Globus pallidus (tissue), 1 donor: ENCODE measurements around the gene DPY30.
"Not testable (repeated sequence)": the region's sequence is repeated elsewhere in the genome, so short reads cannot be mapped to it uniquely, and the experiment has no call there.

ENCODE experiments used
- DNase-seq: peaks from one replicate; pipeline ENCODE4 v3.0.0-alpha.2; 2015; ENCODE audit warnings: low spot score

Gene DPY30

DNA sequence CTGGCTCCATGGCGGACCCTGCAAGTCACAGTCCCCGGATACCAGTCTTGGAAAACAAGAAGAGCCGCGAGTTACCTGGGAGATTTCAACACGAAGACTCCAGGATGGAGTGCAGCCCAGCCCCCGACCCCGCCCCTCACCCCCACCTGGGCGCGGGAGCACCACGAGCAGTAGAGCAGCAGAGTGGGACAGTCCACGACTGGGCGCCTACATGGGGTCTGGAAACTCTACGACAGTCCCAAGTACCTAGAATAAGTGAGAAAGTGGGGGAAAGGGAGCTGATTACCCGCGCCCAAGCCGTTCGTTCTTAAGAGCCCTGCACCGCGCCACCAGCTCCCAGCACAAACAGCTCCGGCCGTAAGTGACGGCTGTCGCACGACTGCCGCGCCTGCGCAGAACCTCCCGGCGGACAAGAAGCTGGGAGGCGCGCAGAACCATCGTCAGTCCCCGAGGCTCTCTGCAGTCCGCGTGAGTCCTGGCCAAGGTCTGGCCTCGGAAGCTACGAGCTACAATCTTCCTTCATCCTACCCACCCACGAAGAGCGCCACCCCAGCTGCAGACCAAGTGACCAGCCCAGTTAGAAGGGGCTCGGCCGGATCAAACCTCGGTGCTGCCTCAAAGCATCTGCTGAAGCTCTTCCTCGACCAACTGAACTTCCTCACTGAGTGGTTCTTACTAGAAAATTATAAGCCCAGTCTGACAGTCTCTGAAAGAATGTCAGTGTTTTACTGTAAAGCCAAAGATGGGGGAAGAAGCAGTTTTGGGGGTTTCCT, at the start of gene DPY30:
DPY30 (minus strand) TSS at position 359 of the 773 bp plus-strand sequence; CDS start at position 10, 349 bp downstream.
- peak; percentile 95 for DNase-seq

DNA sequence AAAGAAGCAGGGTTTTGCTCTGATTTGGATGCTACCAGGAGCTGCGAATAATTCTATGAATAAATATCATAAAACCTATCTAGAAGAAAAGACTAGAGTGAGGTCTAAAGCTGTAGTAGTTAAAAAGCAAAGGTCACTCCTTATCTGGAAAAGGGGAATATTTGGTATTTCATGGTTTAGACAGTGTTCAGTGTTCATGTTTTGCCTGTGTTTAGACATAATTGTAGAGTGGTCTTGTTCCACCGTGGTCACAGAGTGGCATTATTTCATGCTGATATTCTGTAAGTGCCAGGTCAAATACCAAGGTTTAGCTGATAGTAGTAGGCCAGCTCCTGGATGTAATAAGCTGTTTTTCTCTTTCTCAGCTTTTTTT, 34.5 kb upstream of the DPY30 start:
- no peak for DNase-seq

DNA sequence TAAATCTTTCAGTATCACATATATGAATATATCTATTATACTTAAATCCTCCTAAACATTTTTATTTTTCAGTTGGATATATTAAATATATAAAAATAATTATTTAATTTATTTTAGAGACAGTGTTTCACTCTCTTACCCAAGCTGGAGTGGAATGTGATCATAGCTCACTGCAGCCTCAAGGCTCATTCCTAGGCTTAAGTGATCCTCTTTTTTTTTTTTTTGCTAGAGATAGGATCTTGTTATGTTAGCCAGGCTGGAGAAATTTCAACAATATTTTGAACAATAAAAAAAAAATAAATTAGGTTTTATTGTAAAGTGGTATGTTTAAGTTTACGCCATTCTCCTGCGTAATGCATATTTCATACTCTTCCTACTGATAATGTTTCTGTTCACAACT, 27.9 kb upstream of the DPY30 start:
- no peak for DNase-seq

DNA sequence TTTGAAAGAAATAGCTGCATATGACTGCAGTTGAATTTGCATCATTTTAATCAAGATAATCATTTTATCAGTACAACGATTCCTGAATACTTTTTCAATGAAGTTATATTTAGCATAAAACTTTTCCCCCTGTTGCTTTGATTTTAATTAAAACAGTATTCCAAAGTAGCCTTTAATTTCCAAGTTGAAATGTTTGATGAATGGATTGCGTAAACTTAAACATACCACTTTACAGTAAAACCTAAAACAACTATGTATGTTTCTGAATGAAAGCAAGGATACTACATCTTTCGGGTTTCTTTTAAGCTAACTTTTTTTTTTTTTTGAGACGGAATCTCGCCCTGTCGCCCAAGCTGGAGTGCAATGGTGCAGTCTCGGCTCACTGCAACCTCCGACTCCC, 25.1 kb upstream of the DPY30 start:
- DNase-seq = no peak

DNA sequence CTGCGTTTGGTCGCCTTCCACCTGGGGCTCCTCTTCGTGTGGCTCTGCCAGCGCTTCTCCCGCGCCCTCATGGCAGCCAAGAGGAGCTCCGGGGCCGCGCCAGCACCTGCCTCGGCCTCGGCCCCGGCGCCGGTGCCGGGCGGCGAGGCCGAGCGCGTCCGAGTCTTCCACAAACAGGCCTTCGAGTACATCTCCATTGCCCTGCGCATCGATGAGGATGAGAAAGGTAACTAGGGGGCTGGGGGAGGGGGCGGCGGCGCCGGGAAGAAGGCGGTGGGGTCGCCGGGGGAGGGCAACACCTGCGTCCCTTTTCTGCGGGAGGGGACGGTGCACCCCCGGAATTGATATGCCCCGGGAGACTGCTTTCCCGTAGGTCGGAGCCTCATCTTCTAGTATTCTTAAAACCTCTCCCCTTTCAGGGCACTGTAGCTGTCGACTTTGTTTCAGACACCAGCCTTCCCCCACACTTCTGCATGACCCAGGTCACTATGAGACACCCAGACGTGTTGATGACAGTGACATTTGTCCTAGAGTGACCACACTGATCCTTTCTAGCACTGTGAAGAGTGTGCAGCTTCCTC, 24.5 kb upstream of the DPY30 start:
- DNase-seq = peak; percentile 23

DNA sequence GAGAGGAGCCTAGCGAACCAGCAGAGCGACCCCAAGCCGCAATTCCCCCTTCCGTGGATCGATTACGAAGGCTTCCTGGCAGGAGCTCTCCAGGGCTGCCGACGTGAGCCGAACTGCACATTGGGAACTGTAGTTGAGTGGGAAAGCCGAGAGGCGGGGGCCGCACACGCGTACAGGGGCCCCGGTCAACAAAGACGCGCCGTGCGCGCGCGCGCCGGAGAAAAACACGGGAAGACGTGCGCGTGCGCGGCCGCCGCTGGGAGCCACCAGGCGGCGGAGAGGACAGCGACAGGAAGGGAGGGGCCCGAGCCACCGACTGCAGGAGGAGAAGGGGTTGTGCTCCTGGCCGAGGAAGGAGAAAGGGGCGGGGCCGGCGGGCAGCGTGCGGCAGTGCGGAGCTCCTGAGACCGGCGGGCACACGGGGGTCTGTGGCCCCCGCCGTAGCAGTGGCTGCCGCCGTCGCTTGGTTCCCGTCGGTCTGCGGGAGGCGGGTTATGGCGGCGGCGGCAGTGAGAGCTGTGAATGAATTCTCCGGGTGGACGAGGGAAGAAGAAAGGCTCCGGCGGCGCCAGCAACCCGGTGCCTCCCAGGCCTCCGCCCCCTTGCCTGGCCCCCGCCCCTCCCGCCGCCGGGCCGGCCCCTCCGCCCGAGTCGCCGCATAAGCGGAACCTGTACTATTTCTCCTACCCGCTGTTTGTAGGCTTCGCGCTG, 23.9 kb upstream of the DPY30 start, which contains the start of gene SPAST:
SPAST (plus strand) TSS at position 247 of the 711 bp plus-strand sequence; CDS start at position 523, 276 bp downstream.
- peak; percentile 98 for DNase-seq

DNA sequence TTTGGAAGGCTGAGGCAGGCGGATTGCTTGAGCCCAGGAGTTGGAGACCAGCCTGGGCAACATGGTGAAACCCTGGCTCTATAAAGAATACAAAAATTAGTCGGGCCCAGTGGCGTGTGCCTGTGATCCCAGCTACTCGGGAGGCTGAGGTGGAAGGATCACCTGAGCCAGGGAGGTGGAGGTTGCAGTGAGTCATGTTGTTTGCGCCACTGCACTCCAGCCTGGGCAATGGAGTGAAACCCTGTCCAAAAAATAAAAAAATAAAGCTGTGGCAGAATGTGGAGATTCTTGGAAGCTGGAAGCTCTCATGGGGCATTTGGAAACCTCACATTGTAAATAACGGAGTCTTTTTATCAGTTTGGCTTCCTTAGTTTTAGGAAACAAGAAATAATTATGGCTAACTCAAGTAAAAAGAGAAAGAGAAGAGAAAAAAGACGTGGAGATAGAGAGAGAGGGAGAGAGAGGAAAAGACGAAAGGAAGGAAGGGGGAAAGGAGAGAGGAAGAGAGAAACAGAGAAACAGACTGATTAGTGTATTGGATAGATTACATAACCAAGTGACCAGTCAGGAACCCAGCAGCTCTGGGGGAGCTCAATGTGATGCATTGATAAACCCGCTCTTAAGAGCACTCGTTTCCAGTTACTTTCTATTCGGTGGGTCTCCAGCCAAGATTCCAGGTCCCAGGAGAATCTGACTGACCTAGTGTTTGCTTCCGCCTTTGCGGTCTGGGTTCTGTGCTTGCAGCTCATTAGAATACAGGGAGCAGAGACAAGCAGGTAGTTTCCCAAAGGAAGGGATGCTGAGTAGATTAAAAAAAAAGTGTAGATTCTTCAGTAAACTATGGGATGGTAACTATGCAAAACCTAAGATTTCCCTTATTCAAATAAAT, 22.6 kb upstream of the DPY30 start:
- peak; percentile 37 for DNase-seq

DNA sequence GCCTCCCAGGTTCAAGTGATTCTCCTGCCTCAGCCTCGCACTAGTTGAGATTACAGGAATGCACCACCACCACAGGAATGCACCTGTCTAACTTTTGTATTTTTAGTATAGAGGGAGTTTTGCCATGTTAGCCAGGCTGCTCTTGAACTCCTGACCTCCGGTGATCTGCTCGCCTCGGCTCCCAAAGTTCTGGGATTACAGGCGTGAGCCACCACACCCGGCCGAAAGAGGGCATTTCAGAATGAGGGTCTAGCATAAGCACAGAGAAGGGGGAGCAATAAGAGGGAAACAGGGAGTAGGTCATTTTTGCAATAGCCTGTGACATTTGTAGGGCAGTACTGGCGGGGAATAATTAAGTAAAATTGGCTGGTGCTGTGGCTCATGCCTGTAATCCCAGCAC, 21.8 kb upstream of the DPY30 start:
- DNase-seq = no peak

DNA sequence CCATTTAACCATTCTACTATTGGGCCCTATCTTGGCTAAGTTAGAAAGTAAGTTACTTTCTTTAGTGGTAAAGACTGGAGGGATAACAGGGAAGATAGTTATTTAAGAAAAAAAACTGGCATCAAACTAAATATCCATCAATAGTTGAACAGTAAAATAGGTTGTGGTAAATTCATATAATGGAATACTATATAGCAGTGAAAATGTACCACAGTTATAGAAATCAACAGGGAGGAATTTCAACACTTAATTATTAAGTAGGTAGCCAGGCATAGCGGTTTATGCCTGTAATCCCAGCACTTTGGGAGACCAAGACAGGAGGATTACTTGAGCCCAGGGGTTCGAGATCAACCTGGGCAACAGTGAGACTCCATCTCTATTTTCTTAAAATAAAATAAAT, 20.7 kb upstream of the DPY30 start:
- DNase-seq = no peak

DNA sequence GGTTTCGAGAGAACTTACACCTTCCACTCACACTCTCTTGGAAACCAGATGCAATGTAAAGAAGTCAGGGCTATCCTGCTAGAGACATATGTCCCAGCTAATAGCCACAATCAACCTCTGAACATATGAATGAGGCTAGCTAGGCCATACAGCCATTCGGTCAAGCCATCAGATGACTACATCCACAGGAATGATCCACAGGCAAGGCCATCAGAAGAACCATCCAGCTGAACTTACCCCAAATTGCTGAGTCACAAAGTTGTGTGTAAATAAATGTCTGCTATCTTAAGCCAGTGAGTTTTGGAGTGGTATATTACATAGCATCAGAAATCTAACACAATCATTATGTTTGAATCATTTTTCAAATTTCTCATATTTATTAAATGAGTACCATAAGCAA, 18.5 kb upstream of the DPY30 start:
- no peak for DNase-seq

DNA sequence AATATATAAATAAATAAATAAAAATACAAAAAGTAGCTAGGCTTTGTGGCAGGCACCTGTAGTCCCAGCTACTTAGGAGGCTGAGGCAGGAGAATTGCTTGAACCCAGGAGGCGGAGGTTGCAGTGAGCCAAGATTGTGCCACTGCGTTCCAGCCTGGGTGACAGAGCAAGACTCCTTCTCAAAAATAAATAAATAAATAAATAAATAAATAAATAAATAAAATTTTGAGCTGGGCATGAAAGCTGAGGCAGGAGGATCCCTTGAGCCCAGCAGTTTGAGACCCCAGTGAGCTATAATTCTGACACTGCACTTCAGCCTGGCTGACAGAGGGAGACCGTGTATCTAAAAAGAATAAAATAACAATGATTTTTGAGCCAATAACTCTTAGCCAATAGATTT, 15.0 kb upstream of the DPY30 start:
- not testable (repeated sequence) for DNase-seq

DNA sequence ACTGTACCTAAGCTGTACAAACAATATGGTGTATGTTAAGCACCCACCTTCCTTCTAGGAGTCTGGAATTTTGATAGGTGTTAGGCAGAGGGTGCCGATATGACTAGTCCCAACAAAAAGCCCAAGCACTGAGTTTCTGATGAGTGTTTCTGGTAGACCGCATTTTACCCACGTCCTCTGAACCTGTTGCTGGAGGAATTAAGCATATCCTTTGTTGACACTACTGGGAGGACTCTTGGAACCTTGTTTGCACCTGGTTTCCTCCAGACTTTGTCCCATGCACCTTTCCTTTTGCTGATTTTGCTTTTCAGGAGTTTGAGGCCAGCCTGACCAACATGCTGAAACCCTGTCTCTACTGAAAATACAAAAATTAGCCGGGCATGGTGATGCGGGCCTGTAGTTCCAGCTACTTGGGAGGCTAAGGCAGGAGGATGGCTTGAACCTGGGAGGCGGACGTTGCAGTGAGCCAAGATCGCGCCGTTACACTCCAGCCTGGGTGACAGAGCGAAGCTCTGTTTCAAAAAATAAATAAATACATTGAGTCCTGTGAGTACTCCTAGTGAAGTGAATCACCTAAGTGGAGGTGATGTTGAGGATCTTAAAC, 12.3 kb upstream of the DPY30 start:
- no peak for DNase-seq

DNA sequence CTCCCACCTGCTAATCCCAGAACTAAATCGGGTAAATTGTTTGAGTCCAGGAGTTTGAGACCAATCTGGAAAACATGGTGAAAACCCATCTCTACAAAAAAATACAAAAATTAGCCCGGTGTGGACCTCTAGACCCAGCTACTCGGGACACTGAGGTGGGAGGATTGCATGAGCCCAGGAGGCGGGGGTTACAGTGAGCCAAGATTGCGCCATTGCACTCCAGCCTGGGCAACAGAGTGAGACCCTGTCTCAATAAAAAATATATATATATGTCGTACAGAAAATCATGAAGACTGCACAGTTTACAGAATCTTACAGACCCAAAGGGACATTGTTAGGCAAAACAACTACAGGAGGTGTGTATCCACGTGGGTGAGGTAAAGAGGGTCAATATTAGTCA, 4.0 kb upstream of the DPY30 start:
- no peak for DNase-seq

DNA sequence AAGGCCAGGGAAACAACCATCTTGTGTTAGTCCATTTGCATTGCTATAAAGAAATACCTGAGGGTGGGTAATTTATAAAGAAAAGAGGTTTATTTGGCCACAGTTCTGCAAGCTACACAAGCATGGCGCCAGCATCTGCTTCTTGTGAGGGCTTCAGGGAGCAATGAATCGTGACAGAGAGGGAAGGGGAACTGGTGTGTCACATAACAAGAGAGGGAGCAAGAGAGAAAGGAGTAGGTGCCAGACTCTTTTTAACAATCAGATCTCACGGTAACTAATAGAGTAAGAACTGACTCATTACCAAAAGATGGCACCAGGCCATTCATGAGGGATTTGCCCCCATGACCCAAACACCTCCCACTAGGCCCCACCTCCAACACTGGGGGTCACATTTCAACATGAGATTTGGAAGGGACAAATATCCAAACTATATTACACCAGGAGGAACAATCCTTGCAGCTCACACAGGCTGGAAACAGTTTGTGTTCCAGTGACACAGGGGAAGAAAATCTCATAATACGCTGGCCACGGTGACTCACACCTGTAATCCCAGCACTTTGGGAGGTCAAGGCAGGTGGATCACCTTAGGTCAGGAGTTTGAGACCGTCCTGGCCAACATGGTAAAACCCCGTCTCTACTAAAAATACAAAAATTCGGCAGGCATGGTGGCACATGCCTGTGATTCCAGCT, 5.3 kb downstream of the DPY30 start:
- DNase-seq = not testable (repeated sequence)

DNA sequence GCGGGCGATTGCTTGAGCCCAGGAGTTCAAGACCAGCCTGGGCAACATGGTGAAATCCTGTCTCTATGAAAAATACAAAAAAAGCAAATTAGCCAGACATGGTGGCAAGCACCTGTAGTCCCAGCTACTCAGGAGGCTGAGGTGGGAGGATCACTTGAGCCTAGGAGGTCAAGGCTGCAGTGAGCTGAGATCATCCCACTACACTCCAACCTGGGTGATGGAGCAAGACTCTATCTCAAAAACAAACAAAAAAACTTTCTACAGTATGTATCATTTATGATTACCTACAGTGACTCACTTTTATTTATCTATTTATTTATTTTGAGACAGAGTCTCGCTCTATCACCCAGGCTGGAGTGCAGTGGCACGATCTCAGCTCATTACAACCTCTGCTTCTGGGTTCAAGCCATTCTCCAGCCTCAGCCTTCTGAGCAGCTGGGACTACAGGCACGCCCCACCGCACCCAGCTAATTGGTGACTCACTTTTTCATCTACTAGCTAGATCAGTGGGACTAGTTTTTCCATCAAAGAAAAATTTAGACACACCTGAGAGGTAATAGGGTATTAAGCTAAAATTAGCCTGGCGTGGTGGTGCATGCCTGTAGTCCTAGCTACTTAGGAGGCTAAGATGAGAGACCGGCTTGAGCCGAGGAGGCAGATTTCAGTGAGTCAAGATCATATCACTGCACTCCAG, 20.7 kb downstream of the DPY30 start:
- DNase-seq = not testable (repeated sequence)

DNA sequence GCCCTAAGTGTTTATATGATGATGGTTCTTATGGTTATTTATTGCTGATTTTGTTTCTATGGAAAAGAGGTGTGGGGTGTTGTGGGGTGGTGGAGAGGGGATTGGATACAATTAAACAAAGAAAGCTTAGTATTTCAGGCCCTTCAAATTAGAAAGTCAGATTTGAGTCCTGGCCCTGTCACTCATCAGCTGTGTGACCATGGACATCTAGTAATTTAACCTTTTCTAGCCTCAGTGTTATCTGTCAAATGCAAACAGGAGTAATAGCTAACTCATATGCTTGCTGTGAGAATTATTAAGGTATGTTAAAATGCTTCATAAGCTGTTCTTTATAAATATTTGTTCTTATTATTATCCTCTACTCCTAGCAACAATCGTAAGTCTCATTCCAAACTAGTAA, 26.7 kb downstream of the DPY30 start:
- peak; percentile 36 for DNase-seq

DNA sequence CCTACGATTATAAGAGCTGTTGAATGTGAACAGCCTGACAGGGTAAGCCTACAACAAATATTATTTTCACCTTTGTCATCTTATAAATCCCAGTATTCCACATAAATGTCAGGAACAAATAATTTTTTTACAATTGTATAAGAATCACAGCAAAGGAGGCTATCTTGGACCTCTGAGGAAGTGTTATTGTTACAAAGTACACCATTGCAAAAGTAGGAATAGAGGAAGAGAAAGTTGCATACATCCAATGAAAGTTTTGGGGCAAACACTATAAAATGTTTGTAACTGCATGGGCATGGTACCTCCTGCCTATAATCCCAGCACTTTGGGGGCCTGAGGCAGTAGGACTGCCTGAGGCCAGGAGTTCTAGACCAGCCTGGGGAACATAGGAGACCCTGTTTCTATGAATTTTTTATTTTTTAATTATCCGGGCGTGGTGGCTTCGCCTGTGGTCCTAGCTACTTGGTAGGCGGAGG, 28.1 kb downstream of the DPY30 start:
- DNase-seq = no peak

DNA sequence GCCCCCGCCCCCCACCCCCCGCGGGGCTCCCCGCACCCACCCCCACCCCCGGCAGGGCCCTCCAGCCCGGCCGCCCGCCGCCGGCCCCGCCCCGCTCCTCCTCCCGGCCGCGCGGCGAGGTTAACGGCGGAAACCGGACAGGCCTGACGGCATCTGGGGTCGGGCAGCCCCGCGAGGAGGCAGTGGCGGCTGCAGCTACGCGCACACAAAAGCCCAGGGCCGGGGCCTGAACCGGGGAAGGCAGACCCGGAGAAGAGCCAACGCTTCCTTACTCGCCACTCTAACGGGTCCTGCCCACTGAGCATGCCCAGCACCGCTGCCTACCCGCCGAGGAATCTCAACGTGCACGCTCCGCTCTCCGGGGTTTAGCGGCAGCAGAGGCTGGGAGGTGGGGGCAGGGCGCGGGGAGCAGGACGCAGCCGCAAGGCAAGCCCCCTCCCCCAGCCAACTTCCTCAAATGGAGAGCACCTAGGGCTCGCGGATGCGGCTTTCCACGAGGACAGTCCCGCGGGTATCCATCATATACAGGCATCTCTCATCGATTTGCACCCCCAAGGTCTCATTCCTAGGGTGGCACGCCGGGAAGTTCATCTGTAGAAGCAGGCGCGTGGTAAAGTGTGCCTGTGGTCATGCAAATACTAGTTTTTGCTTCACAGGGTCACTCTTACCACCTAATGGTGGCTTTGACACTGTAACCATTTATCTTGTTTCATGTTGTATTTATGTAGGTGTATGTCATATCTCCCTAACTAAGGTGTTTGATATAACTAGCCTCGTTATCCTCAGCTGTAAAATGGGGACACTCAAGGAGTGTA, 28.7 kb downstream of the DPY30 start, which contains the start of gene MEMO1:
MEMO1 (minus strand) TSS at position 339 of the 815 bp plus-strand sequence. CDS start 761 bp downstream, outside the sequence.
- peak; percentile 92 for DNase-seq

DNA sequence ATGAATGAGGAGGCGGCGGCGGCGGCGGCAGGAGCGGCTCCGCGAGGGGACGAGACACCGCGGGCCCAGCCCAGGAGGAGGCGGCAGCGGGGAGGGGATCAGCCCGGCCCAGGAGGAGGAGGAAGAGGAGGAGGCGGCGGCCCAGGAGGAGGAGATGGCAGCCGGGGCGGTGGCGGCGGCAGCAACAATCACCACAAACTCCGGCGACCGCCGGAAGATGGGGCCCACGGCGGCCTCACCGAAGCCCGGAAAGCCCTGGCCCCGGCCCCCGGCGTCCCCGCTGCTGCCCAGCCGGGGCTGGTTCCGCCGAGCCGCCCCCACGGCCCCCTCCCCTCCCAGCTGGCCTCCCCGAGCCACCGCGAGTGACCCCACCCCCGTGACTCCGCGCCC, 29.3 kb downstream of the DPY30 start:
- DNase-seq = not testable (repeated sequence)
